AG08396 (cell line): ENCODE data around the gene MYO1A.
"Not testable (repeated sequence)": the region's sequence is repeated elsewhere in the genome, so short reads cannot be mapped to it uniquely, and the experiment has no call there.

Experiments
- DNase-seq: peaks from one replicate; pipeline ENCODE4 v3.0.0; 2012; ENCODE audit warnings: low spot score, mixed read lengths

The MYO1A gene

DNA sequence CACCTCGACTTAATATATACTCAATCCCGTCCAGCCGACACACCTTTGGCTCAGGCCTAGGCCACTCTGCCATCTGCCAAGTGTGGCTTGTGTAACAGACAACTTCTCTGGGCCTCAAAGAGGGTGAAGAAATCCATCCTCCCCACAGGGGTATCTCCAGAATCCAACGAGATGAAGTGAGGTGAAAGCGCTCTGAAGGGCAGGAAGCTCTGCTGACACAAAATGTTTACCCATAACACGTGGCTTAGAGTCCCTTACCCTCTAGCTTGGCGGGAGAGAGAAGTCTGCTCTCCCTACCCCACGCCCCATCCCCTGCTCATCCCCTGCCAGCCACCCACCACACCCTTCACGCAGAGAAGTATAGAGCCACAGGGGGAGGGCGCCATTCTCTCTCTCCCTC is 56.6 kb downstream of the MYO1A start:
- DNase-seq, result no peak

DNA sequence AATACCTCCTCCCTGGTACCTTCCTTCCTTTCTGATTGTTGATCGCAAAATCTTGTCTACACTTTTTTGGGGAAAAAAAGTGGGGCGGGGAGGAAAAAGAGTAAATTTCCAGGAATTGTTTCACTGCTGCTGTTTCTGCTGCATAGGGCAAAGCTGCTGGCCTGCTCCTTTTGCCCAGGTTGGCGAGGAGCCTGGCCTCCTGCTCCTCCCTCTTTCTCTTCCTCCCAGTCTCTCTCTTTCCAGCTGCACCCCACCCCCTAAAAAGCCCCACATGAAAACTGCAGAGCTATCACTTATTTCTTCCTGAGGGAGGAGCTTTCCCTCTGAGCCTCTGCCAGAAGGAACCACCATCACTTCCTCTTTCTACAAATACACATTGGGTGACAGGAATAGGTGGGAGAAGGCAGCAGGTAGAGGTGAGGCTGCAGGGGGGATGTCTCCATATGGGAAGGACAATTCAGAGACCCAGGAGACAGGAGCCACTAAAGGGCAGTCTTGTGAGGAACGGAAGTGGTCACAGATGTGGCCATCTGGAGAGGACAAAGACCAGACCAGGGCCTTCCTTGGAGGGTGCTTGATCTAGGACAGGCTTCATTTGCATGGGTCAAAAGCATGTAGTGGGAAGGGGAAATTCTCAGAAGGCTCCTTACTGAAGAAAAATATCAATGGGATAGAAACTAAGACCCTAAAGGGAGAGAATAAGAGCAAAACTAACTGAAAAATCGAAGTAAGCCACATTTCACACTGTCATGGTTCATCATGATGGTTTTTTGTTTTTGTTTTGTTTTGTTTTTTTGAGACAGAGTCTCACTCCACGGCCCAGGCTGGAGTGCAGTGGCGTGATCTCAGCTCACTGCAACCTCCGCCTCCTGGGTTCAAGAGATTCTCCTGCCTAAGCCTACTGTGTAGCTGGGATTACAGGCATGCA is 58.3 kb downstream of the MYO1A start:
- DNase-seq, result no peak

DNA sequence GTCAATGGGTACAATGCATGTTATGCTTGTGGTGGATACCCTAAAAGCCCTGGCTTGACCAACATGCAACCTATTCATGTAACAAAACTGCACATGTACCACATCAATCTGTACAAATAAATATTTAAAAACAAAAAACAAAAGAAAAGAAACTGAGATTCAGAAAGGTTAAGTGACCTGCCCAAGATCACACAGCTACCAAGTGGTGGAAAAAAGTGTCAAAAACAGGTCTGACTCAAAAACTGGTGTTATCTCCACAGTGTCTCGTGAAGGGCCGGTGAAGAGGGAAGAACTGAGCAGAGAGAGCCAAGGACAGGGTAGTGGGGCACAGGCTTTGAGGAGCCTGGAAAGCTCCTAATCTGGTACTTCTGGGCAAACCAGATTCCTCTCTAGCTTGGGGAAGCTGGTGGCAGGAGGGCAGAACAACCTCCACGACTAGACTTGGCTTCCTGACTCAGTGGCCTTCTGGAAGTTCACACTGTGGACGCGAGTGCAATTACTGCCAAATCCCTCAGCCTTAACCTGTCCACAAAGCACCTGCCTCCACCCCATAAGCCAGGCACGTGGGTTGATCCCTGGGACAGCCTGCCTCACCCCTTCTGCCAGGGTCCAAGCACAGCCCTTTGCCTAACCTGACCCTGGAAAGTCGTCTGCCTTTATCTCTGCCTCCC is 59.1 kb downstream of the MYO1A start:
- no peak for DNase-seq

DNA sequence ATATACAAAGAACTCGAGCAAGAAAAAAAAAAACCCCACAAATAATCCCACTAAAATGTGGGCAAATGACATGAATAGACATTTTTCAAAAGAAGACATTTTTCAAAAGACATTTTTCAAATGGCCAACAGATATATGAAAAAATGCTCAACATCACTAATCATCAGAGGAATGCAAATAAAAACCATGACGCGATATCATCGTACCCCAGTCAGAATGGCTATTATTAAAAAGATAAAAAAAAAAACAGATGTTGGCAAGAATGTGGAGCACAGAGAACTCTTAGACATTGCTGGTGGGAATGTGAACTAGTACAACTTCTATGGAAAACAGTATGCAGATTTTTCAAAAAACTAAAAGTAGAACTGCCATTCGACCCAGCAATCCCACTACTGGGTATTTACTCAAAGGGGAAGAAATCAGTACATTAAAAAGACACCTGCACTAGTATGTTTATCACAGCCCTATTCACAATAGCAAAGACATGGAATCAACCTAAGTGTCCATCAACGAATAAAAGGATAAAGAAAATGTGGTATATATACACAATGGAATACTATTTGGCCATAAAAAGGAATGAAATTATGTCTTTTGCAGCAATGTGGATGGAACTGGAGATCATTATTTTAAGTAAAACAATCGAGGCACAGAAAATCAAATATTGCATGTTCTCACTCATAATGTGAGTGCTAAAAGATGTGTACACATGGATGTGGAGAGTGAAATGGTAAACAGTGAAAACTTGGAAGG is 59.9 kb downstream of the MYO1A start:
- no peak for DNase-seq

DNA sequence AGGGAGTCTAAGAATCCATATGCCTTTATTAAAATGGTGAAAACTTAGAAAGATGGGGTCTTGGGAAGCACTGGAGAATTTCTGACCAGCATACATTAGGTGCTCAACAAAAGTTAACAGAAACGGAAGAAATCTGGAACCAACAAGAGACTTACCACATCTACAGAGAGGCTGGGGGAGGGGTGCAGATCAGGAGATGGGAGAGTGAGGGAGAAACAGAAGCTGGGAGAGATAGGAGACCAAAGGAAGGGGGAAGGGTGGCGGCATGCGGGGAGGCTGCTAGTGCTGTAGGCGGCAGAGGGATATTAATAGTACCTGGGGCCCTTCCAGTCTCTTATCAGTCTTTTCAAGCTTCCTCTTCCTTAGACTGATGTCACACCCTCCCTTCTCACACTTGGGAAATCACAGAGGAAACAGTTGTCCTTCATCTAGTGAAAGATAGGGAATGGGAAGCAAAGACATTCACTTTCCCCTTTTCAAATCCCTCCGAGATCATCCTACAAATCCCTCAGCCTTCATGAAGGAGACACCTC is 61.7 kb downstream of the MYO1A start:
- no peak for DNase-seq

DNA sequence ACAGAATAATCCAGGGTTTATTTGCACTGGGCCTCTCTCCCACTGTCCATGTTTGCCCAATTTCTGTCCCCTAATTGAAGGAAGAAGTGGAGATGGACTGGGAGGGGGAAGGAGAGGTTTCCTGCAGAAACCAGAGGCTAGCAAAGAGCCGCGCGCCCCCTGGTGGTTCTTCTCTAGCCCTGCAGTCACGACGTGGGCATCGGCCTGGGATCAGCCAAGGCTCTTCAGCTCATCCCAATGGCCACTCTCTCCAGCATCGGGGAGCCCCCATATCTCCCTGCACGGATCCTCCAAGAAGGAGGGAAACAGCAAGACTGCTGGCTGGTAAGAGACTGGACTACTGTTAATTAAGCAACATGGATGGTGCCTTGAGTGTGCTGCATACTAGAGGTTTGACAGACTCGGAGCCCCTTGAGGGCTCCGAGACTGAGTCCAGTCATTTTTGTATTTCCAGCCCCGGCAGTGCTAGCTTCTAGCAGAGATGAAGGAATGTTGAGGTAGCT is 62.3 kb downstream of the MYO1A start:
- DNase-seq, result peak; percentile 87

DNA sequence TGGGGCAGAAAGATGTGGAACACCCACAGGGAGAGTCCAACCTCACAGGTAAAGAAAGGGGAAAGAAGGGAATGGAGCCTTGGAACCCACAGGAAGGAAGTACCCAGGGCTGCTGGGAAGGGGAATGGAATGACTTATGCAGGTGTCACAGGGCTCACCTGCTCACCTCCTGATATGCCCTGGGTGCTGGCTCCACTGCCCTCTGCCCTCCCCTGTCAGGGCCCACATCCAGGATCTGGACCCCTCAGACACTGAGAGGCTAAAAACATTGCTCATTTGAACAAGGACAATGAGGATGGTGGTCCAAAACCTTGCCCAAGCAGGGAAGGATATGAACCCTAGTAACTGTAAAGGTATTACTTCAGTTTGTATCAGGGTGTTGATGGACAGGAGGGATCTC is 62.9 kb downstream of the MYO1A start:
- no peak for DNase-seq

DNA sequence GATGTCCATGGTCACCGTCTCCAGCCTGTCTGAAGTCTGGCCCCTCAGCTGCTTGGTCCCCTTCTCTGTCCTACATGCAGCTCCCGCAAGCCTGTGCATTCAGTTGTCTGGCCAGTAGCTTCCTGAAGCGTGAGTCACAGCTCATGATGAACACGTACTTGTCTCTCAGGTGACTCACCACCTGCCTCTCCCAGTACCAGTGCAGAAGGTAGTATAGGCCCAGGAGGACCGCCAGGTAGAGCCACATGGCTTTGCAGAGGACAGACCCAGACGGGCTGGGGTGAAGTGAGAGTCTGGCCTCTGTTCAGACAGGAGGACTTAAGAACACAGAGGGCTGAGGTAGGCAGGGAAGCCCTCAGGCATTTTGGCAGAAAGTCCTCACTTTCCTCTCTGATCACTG is 64.2 kb downstream of the MYO1A start:
- DNase-seq, result not testable (repeated sequence)

DNA sequence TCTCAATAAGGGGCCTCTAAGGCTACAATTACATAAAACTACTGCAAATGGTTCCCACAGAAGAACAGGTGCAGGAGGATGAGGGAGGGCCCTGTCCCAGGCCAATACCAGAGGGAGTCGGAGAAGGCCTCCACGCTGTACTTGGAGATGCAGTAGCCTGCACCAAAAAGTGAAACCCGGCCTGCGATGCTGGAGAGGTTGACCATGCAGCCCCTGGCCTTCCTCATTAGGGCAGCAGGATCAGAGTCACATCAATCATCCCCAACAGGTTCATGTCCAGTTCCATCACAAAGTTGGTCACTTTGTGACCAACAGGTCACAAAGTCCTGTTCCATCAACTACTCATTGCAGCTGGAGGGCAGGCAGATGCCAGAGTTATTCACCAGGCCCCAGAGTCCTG is 66.5 kb downstream of the MYO1A start:
- DNase-seq, result no peak

DNA sequence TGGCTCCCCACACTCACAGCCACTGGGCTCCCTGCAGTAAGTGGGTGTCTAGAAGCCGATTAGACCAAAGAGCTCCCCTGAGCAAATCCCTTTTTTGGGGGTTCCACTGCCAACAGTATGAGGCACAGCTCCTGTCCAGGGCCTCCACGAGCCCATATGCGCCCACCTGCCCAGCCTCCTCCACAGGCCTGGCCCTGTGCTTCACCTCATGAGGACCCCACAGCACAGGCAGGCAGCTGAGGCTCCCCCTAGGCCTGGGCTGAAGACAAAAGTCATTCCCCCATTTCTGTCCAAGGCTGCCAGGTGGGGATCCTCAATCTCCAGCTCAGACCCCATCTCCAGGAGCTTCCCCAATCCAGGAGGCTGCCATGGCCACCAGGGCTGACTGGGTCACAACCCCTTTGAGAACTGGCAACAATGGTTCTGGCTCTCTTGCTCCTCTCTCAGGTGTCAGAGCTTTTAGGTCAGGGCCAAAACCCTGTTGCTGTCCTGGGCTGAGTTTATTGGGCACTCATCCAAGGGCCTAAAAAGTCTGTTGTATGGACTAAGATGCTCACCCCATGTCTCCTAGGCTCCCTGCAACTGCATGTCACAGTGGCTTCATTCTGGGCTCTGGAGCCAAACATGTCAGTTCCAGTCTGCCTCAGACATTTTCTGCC is 67.2 kb downstream of the MYO1A start:
- not testable (repeated sequence) for DNase-seq

DNA sequence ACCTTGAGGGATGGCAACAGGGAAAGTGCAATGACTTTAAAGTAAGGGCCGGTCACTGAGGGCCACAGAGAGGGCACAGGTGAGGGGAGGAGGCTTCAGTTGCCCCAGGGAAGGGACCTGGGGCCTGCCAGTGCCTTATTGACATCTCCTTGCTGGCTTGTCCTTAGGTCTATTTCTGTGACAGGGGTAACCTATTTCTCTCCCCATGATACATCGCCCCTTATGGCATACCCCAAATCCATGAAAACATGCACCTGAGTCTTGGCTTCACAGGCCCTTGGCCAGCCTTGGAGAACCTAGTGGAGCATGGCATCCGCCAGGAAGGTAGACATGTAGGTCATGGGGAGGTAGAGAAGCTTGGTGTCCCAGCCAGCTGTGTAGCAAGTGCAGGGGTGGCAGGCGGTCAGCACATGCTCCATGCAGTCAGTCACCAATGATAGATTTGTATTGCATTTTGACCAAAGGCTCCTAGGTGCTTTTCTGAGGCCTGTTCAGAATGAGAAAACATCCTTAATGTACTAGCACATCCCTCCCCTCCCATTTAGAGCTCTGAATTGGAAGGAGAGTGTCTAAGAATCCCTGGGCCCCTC is 68.9 kb downstream of the MYO1A start:
- DNase-seq, result no peak

DNA sequence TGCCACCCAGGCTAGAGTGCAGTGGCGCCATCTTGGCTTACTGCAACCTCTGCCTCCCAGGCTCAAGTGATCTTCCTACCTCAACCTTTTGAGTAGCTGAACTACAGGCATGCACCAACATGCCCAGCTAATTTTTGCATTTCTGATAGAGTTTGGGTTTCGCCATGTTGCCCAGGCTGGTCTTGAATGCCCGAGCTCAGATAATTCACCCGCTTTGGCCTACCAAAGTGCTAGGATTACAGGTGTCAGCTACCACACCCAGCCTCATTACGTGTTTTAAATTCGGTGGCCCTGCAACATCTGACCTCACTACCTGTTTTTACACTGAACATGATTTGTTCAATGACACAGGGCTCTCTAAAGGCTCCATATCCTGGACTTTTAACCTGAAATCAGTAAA is 69.7 kb downstream of the MYO1A start:
- no peak for DNase-seq

DNA sequence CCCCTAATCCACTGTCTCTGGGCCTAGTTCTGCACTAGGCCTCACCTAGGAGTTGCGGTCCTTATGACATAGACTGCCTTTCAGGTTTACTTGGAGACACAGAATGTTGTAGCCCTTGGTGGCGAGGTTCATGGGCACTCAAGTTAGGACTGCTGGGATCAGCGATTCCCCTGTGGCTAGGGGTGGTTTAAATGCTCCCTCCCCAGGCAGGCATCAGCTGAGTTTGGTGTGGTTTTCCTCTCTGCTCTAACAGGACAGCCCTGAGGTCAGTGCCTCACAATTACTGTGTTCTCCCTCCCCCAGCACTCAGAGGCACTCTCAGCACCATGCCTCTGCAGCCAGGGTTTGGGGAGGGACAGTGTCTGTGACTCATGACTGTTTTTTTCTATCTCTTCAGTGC is 70.3 kb downstream of the MYO1A start:
- no peak for DNase-seq
